Posterior cingulate gyrus (tissue), 11 donors: ENCODE results near the gene JCHAIN.
"Not testable (repeated sequence)": the region's sequence is repeated elsewhere in the genome, so short reads cannot be mapped to it uniquely, and the experiment has no call there.

Experiments
- DNase-seq, 10 donors: peaks; one replicate each; pipeline versions ENCODE4 v3.0.0 to v3.0.0-alpha.2; 2020 to 2021; ENCODE audit warnings: mixed read lengths in 3 of 10
- intact Hi-C: fragments of 100-400 bp; cut with DNase I; formaldehyde crosslinking; loops from one replicate; pipeline ENCODE4 v1.15.1; 2023

The JCHAIN gene

DNA sequence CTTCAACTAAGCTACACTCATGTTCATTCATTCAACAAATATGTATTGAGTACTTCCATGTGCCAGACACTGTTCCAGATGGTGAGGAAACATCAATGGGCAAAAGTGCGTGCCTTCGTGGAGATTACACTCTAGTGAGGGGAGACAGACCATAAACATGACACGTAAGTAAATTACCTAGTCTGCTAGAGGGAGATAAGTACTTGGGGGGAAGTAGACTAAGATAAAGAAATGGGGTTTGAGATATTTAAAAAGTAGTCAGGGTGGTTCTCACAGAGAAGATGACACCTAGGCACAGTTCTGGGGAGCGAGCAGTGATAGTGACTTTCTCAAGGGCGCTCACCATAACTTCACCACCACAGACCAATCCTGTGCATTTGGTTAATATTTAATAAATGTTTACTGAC, 11.7 kb downstream of the JCHAIN start:
- intact Hi-C loops, result no loop called here
- DNase-seq, result no peak

DNA sequence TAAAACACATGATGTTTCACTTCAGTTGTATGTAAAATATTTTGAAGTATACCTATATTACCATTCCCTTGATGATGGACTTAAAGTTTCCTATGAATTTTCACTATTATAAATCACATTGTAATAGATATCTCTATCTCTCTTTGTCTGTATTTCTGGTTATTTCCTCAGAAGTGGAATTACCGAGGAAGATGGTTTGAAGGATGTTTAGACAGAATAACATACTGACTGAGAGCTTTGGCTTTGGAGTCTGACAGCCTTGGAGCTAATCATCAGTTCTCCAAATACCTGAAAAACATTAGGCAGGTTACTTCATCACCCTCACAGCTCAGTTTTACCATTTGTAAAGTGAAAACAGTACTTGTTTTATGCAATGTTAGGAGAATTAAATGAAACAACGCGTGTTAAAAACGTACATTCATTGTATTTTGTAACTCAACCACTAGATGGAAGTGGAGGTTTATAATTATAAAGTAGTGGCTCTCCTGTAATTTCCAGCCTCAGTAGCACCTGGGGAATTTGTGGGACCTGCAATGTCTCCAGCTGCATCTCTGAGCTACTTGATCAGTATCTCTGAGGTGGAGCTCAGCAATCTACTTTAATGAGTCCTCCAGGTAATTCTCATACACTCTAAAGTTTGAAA, 14.3 kb downstream of the JCHAIN start:
- intact Hi-C loops, result no loop called here
- DNase-seq, result no peak

- DNase-seq, intact Hi-C loops: not testable (repeated sequence)
Observed at GRCh38 chr4:70650741-70651140, 15.6 kb downstream of the JCHAIN start.

DNA sequence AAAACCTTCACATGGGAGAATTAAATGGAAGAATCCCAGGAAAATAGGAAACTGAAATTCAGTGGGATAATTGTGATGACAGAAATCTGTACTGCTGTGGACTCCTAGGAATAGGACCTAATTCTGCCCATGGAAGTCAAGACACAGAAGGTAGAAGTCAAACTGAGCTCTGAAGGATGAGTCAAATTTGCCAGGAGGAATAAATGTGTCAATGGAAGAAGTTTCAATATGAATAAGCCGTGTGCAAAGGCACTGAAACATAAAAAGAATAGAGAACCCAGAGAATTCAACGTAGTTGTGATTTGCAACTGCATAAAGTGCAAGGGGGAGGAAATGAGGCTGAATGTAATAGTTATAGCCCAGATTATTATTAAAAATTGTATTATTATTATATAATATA, 26.1 kb downstream of the JCHAIN start:
- no peak for DNase-seq
- intact Hi-C loops, result no loop called here

- intact Hi-C loops, result no loop called here
- DNase-seq, result no peak
Observed at GRCh38 chr4:70637239-70637913, 28.9 kb downstream of the JCHAIN start.

- no peak for DNase-seq
- intact Hi-C loops, result no loop called here
Observed at GRCh38 chr4:70634482-70634881, 31.8 kb downstream of the JCHAIN start.

DNA sequence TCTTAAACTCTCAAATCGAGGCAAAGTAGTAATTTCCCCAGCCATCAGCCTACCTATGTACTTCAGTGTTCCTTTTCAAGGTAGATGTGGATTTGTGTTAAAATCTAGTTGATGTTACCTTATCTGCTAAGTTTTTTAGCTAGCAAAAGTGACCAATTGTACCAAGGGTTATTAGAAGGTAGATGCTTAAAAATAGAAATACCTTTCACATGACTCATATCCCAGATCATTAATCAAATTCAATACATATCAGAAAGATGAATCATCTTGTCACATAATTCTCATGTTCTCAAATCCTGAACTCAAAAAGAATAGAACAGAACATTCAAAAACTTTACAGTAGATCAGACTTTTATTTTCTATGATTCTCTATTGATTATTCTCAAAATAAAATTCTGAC, 34.3 kb downstream of the JCHAIN start:
- no peak for DNase-seq
- intact Hi-C loops, result no loop called here

DNA sequence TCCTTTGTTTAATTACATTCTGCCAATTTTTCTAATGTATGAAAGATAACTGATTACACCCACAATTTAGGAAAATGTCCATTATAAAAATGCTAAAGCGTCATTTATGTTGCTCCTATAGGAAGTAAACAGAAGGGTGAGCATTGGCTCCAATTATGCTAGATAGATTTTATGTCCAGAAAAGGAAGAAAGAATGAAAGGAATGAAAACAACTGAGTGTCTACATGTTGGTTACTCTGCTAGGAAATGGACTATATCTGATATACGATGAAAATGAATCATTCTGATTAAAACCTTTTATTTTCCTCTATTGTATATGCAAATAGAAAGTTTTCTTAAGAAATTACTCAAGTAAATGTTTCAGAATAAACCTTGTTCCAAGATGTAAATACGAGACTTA, 36.1 kb downstream of the JCHAIN start:
- DNase-seq, result no peak
- intact Hi-C loops, result no loop called here

DNA sequence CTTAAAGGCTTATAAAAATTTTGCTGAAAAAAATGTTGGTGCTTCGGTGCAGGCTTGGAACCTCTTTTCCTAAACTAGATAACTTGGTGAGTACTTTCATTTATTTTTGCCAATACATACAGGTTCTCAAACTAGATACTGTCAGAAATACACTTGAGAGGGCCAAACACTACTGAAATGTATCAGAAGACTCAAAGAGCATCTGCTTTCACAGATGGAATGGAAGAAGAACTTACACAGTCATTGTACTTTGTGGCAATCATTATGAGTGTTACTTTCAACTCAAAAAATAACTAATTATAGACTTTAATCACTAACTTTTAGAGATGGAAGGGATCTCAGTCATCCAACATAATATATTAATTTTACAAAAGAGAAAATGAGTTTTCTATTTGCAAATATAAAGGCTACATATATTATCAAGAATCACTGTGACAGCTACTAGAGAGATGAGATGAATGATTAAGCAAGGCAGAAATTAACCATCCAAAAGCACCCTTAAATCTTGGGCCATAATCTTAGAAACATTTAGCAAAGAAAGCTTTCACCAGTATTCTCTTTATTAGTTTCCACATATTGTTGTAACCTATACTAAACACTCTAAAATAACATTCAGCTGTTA, 36.7 kb downstream of the JCHAIN start:
- intact Hi-C loops, result no loop called here
- DNase-seq, result no peak

DNA sequence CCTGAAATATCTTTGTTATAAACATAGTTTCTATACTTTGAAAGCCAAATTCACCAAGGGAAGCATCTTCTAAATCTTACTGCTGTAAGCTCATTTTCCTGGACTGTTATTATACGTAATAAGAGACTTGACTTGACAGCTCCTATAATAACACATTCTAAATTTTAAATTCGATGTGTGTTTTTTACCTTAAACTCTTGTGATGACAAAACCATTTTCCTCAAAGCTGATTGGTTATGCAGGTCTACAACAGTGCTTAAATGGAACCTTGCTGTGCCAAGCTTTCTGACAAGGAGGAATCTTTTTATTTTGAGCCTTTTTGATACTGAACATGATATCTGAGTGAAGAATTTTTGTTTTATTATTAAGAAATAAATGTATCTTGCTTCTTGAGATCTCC, 37.9 kb downstream of the JCHAIN start, which contains the start of gene ENAM:
ENAM (plus strand) TSS at position 301 of the 400 bp plus-strand sequence. CDS start 757 bp downstream, outside the sequence.
- intact Hi-C loops, result no loop called here

DNA sequence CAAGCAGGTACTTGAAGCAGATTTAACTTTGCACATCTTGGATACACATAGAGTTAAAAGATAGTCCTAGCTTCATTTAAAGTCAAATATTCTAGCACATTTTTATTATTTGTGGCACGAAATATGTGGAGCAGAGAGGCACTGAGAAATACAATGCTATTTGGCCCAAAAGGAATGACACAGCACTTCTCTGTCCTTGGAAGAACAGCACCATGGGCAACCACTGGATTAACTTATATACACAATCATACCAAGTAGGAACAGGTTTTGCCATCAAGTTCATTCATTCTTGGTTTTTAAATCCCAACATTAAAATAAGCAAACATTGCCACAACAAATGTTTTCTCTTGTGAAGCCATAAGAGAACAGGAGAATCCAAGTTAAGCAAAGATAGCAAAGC, 38.7 kb downstream of the JCHAIN start:
- intact Hi-C loops, result no loop called here
- DNase-seq, result no peak

More for the DNA sequence above, 37.9 kb downstream of the JCHAIN start, which contains the start of gene ENAM:
- DNase-seq, result no peak

DNA sequence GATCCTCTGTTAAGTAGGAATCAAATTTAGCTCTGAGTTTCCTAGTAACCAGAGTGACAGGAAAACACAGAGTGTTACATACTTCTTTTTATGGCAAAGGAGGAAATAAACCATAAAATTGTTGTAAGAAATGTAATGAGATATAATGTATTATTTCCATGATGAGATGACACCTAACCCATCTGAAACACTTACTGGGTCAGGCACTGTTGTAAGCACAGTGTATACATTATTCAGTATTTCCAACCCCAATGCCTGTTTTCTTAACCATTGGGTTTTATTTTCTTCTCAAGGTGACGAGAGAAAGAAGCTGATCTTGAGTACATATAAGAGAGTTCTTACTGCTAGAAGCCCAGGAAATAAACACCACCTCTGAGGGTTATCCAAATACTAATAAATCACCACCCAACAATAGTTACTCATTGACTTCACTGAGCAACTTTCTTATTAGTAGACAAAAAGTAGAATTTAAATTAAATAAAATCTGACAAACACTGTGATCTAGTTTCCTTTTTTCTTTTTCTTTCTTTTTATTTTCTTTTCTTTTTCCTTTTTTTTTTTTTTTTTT, 42.0 kb downstream of the JCHAIN start:
- intact Hi-C loops, result no loop called here
- no peak for DNase-seq

- intact Hi-C loops, result no loop called here
- no peak for DNase-seq
Observed at GRCh38 chr4:70623323-70623722, 43.0 kb downstream of the JCHAIN start.

DNA sequence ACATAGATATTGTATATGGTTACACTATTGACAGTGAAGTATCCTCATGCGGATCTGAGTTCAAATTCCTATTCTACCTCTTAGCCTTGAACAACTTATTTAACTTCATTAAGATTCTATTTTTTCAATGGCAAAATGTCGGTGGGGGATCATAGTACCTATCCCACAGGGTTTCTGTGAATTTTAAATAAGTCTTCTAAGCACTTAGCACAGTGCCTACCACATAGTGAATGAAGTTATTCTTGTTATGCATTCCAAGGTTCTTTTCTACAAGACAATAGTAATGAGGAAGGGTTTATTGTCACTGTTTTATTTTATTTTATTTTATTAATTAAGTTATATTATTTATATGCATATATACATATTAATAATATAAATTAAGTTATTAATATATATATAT, 46.5 kb downstream of the JCHAIN start:
- no peak for DNase-seq
- intact Hi-C loops, result no loop called here

- no peak for DNase-seq
- intact Hi-C loops, result no loop called here
Observed at GRCh38 chr4:70619288-70619687, 47.0 kb downstream of the JCHAIN start.

DNA sequence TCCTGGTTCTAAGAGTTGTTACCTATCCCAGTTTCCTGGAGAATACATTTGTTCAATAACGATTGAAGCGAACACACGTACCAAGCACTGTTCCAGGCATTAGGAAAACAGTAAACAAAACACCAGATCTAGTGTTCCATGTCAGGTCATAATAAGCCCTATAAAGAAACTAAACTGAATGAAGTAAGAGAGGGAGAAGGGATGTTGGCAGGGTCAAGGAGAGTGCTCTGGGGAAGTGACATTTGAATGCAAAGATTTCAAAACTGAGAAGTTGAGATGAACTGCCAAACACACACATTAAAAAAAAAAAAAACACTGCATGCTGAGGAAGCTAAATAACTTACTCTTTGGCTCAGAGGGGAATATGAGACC, 52.1 kb downstream of the JCHAIN start:
- DNase-seq, result no peak
- intact Hi-C loops, result no loop called here

- no peak for DNase-seq
- intact Hi-C loops, result no loop called here
Observed at GRCh38 chr4:70613306-70614183, 52.8 kb downstream of the JCHAIN start.

GRCh38 chr4:70608324-70608723, 58.0 kb downstream of the JCHAIN start:
- intact Hi-C loops, result no loop called here
- no peak for DNase-seq

GRCh38 chr4:70607334-70607853, 58.9 kb downstream of the JCHAIN start:
- intact Hi-C loops, result no loop called here
- no peak for DNase-seq

GRCh38 chr4:70606459-70606858, 59.8 kb downstream of the JCHAIN start:
- intact Hi-C loops, result no loop called here
- DNase-seq, result no peak
